ENCODE results near the gene CFAP77.

DNA sequence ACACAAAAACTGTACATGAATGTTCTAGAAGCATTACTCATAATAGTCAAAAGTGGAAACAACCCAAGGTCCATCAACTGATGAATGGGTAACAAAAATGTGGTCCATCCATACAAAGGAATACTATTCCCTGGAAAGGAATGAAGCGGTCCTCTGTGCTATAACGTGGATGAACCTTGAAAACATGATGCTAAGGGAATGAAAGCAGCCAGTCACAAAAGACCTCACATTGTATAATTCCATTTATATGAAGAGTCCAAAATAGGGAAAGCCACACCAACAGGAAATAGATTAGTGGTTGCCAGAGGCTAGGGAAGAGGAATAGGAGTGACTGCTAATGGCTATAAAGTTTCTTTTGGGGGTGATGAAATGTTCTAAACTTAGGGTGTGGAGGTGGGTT is 149.7 kb downstream of the CFAP77 start:
- TF ChIP-seq, protein P1, sequence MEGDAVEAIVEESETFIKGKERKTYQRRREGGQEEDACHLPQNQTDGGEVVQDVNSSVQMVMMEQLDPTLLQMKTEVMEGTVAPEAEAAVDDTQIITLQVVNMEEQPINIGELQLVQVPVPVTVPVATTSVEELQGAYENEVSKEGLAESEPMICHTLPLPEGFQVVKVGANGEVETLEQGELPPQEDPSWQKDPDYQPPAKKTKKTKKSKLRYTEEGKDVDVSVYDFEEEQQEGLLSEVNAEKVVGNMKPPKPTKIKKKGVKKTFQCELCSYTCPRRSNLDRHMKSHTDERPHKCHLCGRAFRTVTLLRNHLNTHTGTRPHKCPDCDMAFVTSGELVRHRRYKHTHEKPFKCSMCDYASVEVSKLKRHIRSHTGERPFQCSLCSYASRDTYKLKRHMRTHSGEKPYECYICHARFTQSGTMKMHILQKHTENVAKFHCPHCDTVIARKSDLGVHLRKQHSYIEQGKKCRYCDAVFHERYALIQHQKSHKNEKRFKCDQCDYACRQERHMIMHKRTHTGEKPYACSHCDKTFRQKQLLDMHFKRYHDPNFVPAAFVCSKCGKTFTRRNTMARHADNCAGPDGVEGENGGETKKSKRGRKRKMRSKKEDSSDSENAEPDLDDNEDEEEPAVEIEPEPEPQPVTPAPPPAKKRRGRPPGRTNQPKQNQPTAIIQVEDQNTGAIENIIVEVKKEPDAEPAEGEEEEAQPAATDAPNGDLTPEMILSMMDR (IDR thresholded peaks at IDR 0.05; ENCODE audit: insufficient read depth, low read depth, low read length), result no peak
- TF ChIP-seq EZH2 (IDR thresholded peaks at IDR 0.05; ENCODE audit: insufficient read depth, low read length), result no peak
